NCI-H2107 treated with DMSO at 0.1 percent for 48 hours (cell line): ENCODE measurements around the gene SH3BGRL2.
"Not testable (repeated sequence)": the region's sequence is repeated elsewhere in the genome, so short reads cannot be mapped to it uniquely, and the experiment has no call there.

Experiments
- DNase-seq: peaks from one replicate; lab custom pipeline; 2025; ENCODE audit not compliant: unreplicated experiment; lab: John Stamatoyannopoulos, UW

Gene SH3BGRL2

GRCh38 chr6:79648328-79648727 lies 17.2 kb downstream of the SH3BGRL2 start:
- no peak for DNase-seq

GRCh38 chr6:79649016-79649415 lies 17.9 kb downstream of the SH3BGRL2 start:
- no peak for DNase-seq

GRCh38 chr6:79650950-79651349 lies 19.8 kb downstream of the SH3BGRL2 start:
- no peak for DNase-seq

GRCh38 chr6:79656134-79656533 lies 25.0 kb downstream of the SH3BGRL2 start:
- no peak for DNase-seq

- DNase-seq: no peak
These were observed 26.1 kb downstream of the SH3BGRL2 start for GRCh38 chr6:79657238-79657637.

GRCh38 chr6:79663655-79664054 lies 32.5 kb downstream of the SH3BGRL2 start:
- not testable (repeated sequence) for DNase-seq

- no peak for DNase-seq
These were observed 34.8 kb downstream of the SH3BGRL2 start for GRCh38 chr6:79665725-79666551.

GRCh38 chr6:79666634-79667033 lies 35.5 kb downstream of the SH3BGRL2 start:
- no peak for DNase-seq

GRCh38 chr6:79668381-79668780 lies 37.3 kb downstream of the SH3BGRL2 start:
- DNase-seq: no peak

GRCh38 chr6:79669766-79670165 lies 38.6 kb downstream of the SH3BGRL2 start:
- DNase-seq: no peak

- DNase-seq: peak; percentile 94
These were observed 39.7 kb downstream of the SH3BGRL2 start for GRCh38 chr6:79670789-79671188.

- DNase-seq: peak; percentile 58
These were observed 40.6 kb downstream of the SH3BGRL2 start for GRCh38 chr6:79671600-79672266.

- DNase-seq: peak; percentile 14
These were observed 41.5 kb downstream of the SH3BGRL2 start for GRCh38 chr6:79672631-79673111.

- no peak for DNase-seq
These were observed 42.8 kb downstream of the SH3BGRL2 start for GRCh38 chr6:79673947-79674346.

- no peak for DNase-seq
These were observed 45.9 kb downstream of the SH3BGRL2 start for GRCh38 chr6:79676785-79677736.

GRCh38 chr6:79682682-79683081 lies 51.6 kb downstream of the SH3BGRL2 start:
- DNase-seq: not testable (repeated sequence)

- peak; percentile 17 for DNase-seq
These were observed 53.7 kb downstream of the SH3BGRL2 start for GRCh38 chr6:79684876-79685275.

GRCh38 chr6:79686707-79687309 lies 55.7 kb downstream of the SH3BGRL2 start:
- DNase-seq: peak; percentile 32

GRCh38 chr6:79687759-79688158 lies 56.6 kb downstream of the SH3BGRL2 start:
- DNase-seq: peak; percentile 39

- DNase-seq: no peak
These were observed 63.0 kb downstream of the SH3BGRL2 start for GRCh38 chr6:79694156-79694555.
